ENCODE measurements around the gene SLC2A2.

Gene SLC2A2
- 0 reads per million in 2 donors for total RNA-seq

DNA sequence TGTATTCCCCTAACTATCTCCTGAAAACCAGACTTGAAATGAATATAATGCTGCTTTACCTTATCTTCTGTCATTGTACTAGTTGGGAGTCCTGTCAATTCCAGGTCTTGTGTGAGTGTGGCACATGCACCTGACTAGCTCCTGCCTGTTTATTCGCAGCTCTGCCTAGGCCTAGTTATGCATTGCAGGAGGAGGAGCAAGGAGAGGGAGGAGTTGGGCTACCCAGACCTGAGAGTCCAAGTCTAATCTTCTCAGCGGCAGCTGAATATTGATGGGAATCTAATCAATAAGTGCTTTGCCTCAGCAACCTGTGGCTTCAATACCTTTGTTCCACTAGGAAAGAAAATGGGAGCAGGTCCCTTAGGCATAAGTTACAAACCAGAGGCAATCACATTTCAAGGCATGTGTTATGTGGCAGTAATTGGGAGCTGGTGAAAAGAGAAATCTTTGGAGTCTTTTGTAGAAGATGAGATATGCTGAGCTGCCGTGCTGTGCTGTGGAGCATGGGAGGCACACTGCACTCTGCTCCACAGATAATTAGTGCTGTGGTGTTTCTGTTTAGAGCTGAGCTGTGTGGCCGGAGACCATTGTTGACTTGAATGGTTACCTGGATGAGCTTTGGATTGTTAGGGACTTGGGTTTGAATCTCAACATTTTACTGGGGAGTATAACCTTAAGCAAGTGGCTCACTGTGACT lies at the start of gene SLC2A2:
Gene SLC2A2 (minus strand): TSS at position 124 of the 697 bp plus-strand sequence. CDS start 50 bp downstream, at position 74.
- DNase-seq = no peak

DNA sequence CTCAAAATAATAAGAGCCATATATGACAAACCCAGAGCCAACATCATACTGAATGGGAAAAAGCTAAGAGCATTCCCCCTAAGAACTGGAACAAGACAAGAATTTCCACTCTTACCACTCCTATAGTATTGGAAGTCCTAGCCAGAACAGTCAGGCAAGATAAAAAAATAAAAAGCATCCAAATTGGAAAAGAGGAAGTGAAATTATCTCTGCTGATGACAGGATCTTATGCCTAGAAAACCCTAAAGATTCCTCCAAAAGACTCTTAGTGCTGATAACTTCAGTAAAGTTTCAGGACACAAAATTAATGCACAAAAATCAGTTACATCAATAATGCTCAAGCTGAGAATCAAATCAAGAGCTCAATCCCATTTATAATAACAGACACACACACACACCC lies 45.9 kb upstream of the SLC2A2 start:
- DNase-seq = no peak

DNA sequence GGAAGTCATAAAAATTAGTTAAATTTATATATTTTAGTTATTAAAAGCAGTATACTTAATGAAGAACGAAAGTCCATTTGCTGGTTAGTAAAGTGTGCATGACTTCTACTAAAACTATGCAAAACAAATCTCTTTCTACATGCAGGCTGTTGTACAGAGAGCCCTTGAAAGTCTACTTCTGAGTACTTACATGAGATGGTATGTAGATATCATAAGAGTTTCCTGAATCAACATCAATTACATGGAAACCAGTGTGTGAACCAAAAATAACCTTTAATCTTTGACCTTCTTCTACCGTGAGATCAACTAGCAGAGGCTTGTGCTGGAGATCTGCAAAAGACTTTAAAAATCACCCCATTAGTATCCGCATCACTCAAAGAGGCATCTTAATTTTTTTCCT lies 42.1 kb upstream of the SLC2A2 start:
- peak in 1 of 5 experiments; percentile 5 for DNase-seq

DNA sequence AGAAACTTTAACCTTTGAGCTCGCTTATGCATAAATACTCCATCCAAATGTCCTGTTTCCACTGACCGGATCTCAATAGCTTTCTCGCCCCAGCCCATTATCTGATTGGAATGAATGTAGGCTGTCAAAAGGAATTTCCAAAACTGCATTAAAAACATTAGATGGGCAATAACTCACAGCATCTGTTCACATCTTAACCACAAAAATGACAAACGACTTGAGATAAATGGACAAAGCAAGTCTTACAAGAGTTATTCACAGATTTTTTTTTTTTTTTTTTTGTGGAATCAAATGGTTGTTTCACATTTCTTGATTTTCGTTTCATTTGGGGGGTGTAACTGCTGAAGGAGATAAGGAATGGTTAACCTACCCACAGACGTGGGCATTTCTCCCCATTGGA lies 39.7 kb upstream of the SLC2A2 start:
- no peak for DNase-seq

DNA sequence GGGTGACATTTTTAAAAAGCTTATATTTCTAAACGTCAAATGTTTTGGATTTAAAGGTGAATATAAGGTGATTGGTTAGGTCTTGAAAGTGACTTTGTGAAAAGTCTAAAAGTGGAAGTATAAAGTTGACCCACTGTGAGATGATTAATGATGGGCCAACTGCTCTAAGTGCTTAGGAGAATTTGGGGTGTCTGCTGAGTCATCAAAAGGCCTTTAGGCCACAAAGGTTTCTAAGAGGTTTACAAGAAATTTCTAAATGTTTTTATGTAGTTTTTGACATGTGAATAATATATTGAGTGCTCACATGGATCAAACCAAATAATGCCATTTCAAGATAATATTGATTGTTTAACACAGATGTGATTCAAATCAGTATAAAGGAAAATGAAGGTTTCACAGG lies 39.2 kb upstream of the SLC2A2 start:
- DNase-seq = no peak

DNA sequence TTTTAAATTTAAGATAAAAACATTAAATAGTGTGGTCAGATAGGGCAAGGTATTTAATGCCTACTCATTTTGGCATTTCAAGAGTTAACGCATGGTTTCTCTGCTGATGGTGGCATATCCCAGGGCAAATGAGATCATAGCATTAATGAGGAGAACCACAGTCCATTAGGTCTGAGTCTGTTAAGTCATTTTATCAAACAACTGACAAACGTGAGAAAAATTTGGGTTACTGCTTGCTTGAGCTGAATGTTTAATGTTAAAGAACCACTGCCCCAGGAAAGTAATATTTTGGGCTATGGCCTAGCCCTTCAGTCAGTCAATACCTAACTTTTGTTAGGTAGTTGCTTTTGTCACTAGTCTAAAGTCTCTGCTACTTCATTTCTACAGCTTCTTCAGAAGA lies 37.9 kb upstream of the SLC2A2 start:
- DNase-seq = no peak

DNA sequence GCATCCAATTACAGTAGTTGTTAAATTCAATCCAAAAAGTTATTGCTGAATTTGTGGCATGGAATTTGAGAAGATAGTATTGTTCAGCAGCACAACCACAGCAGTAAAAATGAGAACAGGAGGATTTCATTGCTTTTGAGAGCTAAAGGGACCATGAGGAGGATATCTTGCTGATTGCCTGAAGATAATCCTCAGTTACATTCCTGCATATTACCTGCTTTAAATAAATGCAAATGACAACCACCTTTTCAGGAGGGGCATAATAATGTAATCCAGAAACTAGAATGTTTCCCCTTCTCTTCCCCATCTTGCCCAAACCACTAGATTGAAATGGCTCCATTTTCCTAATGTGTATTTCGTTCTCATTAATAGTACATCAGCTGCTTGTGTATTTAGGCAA lies 35.2 kb upstream of the SLC2A2 start:
- DNase-seq = no peak

DNA sequence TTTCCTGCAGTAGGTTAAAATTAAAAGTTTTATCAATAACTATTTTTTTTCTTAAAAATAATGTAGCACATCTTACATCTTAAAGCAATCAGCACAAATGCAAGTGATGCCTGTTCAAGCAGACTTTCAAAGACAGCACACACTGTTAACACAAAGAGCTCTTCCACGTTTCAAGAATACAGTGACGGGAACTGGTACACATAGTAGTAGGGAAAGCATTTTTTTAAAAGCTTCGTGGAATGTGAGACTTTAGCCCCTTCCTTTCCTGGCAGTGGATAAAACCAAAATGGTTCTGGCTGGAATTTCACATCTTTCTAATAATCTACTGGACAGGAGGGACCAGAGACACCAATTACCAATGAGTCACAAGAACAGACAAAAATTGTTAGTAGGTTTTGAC lies 33.5 kb upstream of the SLC2A2 start:
- DNase-seq = no peak

DNA sequence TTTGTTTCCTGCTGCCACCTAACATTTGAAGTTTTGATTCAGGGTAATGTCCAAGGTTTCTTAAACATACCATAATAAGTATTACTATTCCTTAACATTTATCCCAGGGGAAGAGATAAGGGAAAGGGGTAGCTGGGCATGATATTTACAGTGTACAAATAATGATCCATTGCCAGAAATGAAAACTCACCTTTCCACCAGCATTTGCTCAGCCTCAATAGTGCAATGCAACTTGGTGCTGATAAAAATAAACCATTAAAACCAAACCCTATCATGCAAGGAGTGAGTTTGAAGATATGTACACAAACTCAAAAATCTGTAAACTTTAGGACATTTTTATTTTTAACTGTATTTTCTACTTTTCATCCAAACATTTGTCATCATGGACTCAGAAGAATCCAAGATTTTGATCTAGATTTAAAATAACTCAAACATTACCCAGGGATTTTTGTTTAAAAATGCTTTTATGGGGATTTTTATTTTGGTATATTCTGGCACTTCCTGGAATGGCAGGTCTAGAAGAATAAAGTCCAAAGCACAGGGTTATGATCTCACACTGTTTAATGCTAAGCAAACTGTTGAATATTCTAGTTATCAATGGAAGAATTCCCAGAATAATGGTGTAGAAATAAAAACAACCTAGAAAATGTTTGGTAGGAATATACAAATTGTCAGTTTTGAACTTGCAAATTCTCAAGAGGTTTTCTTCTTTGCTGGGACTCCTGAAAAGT lies 32.5 kb upstream of the SLC2A2 start:
- DNase-seq = no peak

DNA sequence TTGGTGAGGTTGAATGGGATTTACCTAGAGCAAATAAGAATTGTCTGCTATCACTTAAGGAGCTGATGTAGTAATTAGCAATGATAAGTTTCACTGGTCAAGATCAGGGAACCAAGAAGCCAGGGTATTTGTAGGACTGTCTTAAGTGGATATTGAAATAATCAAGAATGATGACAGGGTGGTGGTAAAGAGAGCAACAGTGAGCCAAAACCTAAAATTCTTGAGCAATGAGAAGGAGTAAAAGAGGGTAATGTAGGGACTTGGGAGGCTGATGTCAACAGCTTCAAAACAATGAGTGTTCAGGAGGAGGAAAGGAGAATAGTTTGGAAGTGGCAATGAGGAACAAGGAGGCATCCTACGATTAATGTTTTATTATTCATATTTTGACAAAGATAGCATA lies 31.5 kb upstream of the SLC2A2 start:
- no peak for DNase-seq

DNA sequence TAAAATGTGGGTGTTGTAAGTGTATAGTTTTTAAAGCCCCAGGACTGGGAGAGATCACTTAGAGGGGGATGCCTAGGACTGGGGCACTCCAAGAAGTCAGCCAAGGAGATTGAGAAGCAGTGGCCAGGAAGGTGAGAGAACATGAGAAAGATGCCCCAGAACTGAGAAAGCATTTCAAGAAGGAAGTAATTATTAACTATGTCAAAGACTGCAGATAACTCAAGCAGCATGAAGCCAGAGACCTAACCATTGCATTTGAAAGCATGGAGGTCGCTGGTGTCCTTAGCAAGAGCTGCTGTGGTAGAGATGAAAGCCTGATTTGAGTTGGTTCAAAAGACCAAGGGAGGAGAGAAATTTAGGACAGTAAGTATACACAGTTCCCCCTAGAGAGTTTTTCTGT lies 30.6 kb upstream of the SLC2A2 start:
- DNase-seq = no peak

DNA sequence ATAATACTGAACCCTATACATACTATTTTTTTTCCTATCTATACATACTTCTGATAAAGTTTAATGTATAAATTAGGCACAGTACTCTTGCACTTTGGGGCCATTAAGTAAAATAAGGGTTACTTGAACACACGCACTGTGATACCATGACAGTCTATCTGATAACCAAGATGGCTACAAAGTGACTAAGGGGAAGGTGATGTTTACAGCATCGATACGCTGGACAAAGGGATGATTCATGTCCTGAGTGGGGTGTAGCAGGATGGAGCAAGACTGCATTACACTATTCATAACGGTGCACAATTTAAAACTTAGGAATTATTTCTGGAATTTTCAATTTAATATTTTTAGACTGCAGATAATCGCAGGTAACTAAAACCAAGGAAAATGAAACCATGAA lies 30.0 kb upstream of the SLC2A2 start:
- DNase-seq = no peak

DNA sequence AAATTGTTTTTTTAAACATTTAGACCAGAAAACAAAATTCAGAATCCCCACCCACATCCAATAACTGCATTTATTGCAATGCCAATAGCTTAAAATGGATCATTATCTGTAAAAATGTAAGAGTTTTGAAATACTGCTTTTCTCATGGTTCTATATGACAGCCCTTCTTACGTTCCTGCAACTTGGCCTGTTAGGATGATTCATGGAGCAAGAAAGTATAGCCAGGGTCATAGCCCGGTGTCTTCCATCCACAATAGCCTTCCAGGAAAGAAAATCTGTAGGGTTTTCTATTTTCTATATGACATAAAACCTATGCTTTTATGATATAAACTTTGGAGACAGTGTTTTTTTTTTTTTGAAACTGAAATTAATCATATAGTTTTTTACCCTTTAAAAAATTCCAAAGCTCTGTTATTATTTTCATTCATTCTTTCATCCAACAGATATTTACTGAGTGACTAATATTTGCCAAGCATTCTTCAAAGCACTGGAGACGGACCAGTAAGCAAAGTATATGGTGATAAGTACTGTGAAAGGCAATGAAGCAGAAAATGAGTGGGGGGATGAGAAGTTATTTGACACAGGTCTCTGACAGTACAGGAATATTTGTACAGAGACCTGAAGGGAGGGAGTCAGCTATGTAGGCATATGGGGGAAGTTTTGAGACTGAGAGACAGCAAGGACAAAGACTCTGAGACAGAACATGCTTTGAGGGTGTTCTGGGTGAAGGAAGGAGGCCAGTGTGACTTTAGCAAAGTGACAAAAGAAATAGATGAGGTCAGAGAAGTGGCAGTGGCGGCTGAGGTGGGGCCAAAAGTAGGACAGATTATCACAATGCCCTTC lies 29.0 kb upstream of the SLC2A2 start:
- DNase-seq = no peak

DNA sequence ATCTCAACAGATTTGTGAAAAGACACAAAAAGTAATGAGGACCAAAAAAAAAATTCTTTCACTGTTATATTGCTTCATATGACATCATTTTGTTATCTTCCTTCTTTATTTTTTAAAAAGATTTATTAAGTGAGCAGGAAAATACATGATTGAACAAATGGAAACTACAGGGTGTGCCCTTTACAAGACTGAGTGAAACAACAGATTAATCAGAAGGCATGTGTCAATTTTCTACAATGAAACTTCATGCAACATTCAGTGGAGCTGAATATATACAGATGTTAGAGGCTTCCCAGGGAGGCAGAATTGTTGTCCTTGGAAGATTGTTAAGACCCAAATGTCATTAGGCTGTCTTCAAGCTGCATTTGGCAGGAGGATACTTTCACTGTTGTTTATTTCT lies 28.4 kb upstream of the SLC2A2 start:
- DNase-seq = no peak

DNA sequence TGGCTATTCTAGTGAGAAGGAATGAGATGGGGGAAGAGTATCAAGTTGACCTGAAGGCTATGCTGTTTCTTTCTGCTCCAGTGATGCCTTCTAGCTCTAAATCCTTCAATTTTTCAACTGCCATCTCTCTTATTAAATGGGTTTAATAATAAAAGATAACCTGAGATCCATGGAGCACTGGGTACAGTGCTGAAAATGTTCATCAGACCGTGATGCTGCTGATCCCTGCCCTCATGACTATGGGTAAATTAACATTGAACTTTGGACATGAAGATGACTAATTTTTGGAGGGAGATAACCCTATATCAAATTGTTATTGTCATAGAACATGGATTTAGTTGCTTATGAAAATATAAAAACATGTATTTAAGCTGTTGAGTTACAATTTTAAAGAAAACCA lies 27.7 kb upstream of the SLC2A2 start:
- DNase-seq = no peak

DNA sequence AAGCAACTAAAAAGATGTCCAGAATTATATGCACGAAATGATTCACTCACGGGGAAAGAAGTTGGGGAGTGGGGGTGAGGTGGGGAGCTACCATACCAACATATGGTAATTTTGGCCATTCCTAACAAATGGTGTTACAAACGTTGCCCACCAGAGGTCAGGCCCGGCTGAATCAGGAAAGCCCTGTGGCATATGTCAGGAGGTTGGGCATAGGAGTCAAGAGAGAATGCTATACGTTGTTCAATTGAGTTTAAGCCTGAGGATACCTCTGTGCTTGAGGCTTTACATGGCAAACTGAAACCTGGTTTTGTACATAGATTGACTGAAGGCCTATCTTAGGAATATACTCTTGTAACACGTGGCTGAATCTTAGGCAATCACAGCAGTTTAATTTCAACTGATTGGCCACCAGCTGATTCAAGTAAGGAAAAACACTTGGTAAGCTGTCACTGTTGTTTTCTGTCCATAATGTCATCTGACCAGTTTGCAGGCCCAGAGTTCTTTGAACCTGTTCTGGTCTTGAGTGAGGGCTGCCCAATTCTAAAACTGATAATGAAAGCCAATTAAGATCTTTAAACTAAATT lies 23.4 kb upstream of the SLC2A2 start:
- DNase-seq = peak in 3 of 5 experiments; percentile 15 to 67 (median 24)

DNA sequence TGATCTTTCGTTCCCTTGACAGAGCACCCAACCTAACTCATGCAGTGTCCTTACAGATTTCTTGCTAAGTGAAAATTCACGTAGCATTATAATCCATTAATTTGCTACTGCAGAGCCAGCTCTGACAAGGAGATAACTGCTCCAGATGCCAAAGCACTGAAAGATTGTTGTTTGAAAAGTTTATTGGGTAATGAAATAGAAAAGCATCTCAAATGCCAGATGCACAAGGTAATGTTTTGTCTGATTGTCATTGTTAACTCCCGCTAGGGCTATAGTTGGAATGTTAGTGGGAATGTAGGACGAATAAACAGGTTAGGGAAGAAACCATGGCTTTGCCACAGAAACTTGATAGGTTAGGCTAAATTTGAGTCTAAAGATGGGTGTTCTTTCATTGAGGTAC lies 20.2 kb upstream of the SLC2A2 start:
- no peak for DNase-seq

DNA sequence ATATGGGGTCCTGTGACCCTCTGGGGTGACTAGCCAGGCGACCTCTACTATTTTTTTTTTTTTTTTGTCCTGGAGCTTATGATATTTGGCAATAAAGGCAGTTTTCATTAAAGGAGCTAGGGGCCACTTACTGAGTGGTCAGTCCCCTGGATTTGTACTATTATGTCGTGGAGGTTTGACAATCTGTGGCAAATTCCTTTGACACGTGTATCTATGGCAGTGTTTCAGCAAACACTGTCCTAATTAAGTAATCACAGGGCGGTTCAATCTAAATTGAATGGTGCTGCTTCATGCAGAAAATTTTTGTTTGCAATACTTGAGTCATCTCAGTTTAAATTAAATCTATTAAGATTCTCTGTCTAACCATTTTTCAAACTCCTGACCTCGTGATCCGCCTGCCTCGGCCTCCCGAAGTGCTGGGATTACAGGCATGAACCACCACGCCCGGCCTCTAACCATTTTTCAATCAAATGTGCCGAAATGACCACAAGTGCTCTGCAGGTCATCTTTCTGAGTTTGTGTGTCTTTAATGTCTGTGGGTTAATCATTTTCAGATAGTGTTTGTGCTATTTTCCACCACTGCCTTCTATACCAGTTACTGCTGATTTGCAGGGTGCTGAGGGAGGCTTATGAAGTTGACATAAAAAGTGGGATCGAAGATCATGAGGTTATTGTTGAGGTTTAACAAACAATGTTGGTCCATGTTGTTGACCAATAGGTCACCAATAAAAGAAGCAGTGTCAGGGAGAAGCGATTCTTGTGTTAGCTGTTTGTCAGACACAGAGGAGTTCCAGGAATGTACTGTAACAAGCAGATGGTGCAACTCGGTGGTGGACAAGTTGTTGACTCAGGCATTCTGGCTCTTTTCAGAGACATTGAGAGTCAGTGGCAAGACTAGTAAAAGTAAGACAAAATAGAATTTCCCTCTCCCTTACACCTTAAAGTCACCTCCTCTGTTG lies 18.6 kb upstream of the SLC2A2 start:
- no peak for DNase-seq

DNA sequence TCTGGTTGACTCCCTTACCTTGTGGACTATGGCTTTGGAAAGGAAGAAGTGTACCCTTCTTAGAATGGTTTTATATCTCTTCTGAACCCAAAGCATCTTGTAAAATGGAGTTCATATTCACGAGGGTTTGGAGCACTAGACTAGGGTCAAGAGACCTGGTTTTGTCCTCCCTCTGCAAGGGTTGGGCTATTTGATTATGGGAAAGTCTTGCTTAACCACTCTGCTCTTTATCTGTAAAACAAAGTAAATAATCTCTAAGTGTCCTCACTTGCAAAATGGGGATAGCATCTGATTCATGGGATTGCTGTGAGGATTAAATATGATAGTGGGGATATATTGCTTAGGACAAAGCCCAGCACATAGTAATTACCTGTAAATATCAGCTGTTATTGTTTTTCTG lies 17.9 kb upstream of the SLC2A2 start:
- no peak for DNase-seq

DNA sequence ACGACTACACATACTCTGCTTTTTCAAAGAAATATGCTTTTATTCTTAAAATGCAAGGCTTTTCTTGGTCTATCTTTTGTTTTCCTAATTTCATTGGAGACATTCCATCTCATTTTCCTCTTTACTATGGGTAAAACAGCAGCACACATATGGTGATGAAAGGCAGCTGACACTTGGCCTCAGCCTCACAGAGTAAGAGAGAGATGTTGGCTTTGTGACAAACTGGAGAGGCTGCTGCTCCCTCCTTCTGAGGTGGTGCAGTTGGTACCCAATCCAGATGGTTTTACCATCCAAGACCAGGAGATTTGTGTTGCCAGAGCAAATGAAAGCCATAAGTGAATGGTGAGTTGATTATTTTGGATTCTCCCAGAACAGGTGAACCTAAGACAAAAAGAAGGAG lies 13.2 kb upstream of the SLC2A2 start:
- DNase-seq = no peak

DNA sequence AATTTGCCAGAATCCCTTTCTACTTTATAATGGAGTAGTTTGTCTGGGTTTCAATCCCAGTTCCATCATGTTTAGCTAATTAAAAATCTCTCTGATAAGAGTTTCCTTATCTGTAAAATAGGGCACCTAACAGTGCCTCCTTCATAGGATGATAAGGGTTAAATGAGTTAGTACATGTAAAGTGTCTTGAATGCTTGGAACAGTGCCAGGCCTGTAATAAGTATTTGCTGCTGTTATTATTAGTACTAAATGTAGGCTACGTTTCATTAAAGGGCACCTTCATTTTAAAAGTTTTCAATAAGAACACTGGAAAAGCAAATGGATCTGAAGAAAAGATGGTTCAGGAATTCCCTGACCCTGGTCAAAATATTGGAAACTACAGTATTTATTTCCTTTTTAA lies 11.8 kb upstream of the SLC2A2 start:
- DNase-seq = no peak

DNA sequence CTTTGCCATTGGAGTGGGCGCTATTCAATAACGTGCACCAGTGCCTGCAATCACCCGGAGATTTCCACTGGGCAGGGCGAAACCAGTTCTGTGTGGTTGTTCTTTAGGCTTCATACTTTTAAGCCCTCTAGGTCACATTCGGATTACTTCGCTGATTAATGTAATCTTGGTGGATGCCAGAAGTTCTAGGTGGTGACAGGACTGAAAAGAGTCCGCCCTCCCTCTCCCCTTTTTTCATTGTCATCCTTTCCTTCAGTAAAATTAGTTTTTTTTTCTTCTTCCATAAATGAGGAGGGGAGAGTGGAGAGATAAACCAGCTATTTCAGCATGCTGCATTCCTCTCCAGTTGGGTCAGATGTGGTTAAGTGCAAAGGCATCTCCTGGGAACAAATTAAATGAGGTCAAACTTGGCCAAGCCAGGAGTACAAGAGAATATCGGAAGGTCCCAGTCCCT lies 2.3 kb upstream of the SLC2A2 start:
- DNase-seq = no peak
